GM06990 (cell line): ENCODE measurements around the gene MICALL1.
"Not testable (repeated sequence)": the region's sequence is repeated elsewhere in the genome, so short reads cannot be mapped to it uniquely, and the experiment has no call there.

Experiments
- DNase-seq: peaks from one replicate; pipeline ENCODE4 v3.0.0-alpha.2; 2011; ENCODE audit not compliant: insufficient read length; ENCODE audit errors: extremely low read depth
- H3K27me3 ChIP-seq: replicated peaks from 2 replicates; pipeline ENCODE4 v1.6.0; 2011; ENCODE audit warnings: low read length; ENCODE audit not compliant: control insufficient read depth, insufficient read depth
- H3K36me3 ChIP-seq: 2 replicates; pipeline ENCODE4 v1.5.1; 2011; ENCODE audit warnings: low read length; ENCODE audit not compliant: control insufficient read depth, insufficient read depth
- H3K4me3 ChIP-seq: replicated peaks from 2 replicates; pipeline ENCODE4 v1.5.1; 2011; ENCODE audit warnings: low read depth, mild to moderate bottlenecking, control low read depth, low read length
- CTCF ChIP-seq: IDR thresholded peaks from 2 replicates; pipeline ENCODE4 v1.5.1; 2011; ENCODE audit warnings: low read length, control low read depth, mild to moderate bottlenecking, inconsistent platforms; ENCODE audit not compliant: insufficient read depth, poor library complexity, severe bottlenecking

MICALL1 gene

DNA sequence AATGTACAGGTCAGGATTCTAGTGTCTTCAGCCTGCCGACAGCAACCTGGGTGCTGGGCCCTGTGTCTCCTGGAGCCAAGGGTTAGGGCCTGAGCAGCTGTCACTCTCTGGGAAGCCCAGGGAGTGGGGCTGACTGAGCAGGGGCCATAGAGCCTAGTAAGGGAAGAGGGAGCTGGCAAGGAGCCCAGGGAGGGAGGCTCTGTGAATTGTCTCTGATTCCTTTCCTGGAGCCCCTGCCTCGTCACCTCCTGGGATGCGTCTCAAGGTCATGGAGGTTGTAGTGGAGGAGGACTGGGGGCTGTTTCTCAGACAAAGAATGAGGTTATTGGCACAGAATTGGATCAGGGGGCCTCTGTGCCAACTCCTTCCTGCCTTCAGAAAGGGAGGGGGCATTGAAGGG lies 66.4 kb downstream of the MICALL1 start:
- H3K27me3 ChIP-seq, result no peaks in the 10 kb centered on the region
- H3K36me3 ChIP-seq, result peaks cover 10% of the 10 kb centered on the region
- TF ChIP-seq CTCF, result no peak
- DNase-seq, result no peak
- no peak overlapping the region for H3K4me3 ChIP-seq

- Histone ChIP-seq H3K36me3 (peaks cover 3% of the 10 kb centered on the region), H3K4me3 (no peak overlapping the region), H3K27me3 (no peaks in the 10 kb centered on the region)
- no peak for DNase-seq
- no peak for TF ChIP-seq CTCF
Observed at GRCh38 chr22:37973271-37974170, 67.4 kb downstream of the MICALL1 start.

GRCh38 chr22:37975153-37975552 lies 69.1 kb downstream of the MICALL1 start:
- Histone ChIP-seq H3K27me3 (no peaks in the 10 kb centered on the region), H3K4me3 (no peak overlapping the region), H3K36me3 (no peaks in the 10 kb centered on the region; the same call in none of the 2 replicates)
- no peak for TF ChIP-seq CTCF
- no peak for DNase-seq

DNA sequence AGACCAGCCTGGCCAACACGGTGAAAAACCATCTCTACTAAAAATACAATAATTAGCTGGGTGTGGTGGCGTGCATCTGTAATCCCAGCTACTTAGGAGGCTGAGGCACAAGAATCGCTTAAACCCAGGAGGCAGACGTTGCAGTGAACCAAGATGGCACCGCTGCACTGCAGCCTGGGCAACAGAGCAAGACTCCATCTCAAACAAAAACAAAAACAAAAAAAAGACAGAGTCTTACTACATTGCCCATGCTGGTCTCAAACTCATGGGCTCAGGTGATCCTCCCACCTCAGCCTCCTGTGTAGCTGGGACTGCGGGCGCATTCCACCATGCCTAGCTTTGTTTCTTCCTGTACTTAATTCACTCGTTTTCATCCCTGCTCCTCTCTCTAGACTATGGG lies 69.9 kb downstream of the MICALL1 start:
- H3K27me3 ChIP-seq, DNase-seq, H3K36me3 ChIP-seq, H3K4me3 ChIP-seq: not testable (repeated sequence)

DNA sequence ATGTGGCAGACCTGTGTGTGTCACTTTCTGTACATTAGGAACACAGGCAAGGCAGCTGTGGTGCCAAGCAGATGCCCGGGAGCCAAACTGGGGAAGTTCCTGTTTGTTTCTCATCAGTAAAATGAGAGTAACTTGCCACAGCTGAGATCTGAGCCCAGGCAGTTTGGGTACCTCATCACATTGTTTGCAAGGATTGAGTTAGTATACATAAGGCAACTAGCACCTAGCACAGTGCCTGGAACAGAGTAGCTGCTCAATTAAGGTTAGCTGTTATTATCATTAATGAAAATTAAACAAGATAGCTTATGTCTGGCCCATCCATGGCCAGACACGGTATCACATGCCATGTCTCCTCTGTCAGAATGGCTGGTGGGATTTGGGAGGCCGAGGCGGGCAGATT lies 70.5 kb downstream of the MICALL1 start:
- no peak for DNase-seq
- Histone ChIP-seq H3K27me3 (no peaks in the 10 kb centered on the region), H3K36me3 (no peaks in the 10 kb centered on the region; the same call in none of the 2 replicates), H3K4me3 (no peak overlapping the region)
- TF ChIP-seq CTCF, result no peak

- no peaks in the 10 kb centered on the region for H3K27me3 ChIP-seq
- H3K36me3 ChIP-seq, result no peaks in the 10 kb centered on the region
- no peak for DNase-seq
- no peak for TF ChIP-seq CTCF
- no peak overlapping the region for H3K4me3 ChIP-seq
Observed at GRCh38 chr22:37979782-37980181, 73.7 kb downstream of the MICALL1 start.
